ENCODE results near the gene ZNF772.

ZNF772 gene

DNA sequence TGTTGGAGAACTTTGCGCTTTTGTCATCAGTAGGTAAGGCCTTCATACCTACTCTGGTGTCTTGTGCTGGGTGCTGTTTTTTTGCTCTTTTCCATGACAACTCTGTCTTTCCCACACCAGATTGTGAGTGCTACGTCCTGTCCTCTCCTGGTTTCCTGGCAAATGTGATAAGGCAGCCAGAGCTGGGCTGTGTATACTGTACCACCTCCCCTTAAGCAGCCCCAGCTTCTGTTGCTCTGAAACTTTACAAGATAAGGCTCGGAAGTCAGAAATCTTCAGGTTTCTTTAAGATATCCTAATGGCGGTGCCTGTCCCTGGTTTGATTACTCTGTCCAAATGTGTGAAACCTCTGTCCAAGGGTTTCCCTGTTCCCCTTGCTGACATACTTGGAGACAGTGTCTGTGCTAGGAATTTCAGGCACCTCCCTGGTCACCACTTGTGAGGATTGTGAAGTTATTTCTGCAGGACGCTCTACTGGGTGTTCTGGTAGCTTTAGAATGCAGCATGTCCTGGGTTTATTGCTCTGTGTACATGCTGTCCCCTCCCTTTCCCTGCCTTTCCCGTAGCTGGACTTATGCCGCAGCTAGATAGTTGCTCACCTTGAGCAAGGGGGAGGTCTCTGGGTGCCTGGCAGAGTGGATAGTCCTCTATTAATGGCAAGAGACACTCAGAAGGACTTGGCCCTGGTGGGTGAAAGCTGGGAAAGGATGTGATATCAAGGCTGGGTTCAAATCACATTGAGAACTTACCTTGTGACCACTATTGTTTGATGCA is 35.2 kb downstream of the ZNF772 start:
- TF ChIP-seq GATA2 (IDR thresholded peaks at IDR 0.05; ENCODE audit: low read depth, low read length) (no peak), GATA3 (IDR thresholded peaks at IDR 0.05; ENCODE audit: low read depth, low read length) (no peak)

DNA sequence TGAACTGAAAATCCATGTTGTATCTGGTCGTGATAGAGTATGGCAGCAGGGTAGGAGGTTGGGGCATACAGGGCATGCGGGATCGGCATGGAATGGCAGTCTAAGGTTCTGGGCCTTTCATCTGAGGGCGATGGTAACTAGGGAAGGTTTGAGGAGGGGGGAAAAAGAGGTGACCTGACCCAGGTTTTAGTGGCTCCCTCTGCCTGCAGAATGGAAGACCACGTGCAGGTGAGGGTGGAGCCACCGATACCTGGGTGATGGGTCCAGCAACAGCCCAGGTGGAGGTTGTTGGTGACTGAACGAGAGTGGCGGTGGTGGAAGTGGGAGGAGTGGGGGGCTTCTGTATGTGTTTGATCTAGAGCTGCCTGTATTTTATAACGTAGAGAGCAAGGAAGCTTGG is 38.4 kb downstream of the ZNF772 start:
- TF ChIP-seq GATA3 (IDR thresholded peaks at IDR 0.05; ENCODE audit: low read depth, low read length) (no peak), GATA2 (IDR thresholded peaks at IDR 0.05; ENCODE audit: low read depth, low read length) (no peak)

DNA sequence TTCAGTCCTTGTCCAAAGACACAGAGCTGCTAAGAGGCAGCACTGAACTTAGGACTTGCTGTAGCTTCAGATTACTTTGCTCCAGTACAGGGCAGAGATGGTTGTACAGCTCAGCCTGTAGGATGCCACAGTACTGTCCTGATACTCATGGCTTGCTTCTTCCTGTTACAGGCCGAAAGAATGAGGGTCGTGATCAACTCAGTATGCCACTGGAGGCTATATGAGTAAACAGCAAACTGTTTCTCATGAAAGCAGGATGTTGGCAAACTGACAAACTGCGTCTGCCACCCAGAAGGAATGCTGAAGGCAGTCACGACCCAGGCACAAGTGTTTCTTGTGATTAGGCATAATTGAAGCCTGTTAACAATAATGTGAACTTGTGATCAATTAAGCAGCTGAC is 39.4 kb downstream of the ZNF772 start:
- TF ChIP-seq GATA3 (IDR thresholded peaks at IDR 0.05; ENCODE audit: low read depth, low read length) (no peak), GATA2 (IDR thresholded peaks at IDR 0.05; ENCODE audit: low read depth, low read length) (no peak)

DNA sequence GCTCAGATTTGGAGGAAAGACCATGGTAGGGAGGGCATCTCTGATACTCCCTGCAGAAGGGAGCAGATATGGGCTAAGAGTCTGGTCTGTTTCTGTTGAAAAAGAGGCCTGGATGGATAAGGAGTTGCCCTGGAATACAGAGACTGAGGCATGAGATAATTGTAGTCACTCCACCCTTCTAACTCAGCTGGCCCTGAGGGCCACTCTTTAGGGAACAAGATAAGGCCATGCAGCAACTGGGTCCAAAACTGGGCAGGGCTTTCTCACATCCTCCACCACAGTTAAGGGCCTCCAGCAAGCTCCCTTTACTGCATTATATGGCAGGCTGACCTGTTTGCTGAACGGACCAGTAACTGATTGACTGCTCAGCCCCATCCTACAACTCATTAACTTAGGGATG is 40.9 kb downstream of the ZNF772 start:
- TF ChIP-seq GATA2 (IDR thresholded peaks at IDR 0.05; ENCODE audit: low read depth, low read length), result no peak
- TF ChIP-seq GATA3 (IDR thresholded peaks at IDR 0.05; ENCODE audit: low read depth, low read length), result no peak

DNA sequence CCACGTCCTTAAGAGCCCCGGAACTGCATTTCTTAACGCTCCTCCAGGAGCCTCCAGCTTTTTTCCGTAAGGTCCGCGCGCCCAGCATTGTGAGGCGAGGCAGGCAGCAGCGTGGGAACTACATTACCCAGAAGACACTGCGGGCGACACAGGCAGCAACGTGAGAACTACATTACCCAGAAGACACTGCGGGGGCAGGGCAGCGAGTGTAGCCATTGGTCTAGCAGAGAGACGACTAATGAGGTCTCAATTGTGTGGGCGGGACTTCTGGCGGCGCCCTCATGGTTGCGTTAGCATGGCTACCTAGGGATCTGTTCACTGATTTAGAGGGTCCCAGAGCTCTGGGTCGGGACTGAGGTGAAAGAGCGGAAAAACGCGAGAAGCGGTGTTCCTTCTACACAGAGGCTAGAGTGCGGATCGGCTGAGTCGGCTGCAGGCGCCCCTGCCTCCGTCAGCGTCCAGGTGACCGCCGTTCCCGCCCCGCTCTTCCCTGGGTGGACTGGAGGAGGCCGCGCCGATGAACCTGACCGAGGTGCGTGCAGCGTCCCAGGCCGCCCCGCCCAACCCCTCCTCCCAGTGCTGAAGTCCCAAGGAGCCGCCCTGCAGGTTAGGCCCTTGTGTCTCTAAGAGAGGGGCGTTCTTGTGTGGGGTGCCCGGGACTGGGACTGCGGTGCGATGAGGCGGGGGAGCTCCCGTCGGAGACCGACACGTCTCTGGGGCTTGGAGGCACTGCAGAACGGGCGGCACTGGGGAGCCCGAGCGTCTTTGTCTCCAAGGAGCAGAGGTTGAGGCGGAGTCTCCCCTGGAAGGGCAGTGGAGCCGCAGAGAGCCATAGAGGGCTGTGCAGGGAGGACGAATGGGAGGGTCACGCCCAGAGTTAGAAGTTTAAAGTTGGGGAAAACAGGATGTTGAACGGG is 42.0 kb downstream of the ZNF772 start, which contains the start of gene ZNF749:
Gene ZNF749, plus strand, starts transcription at position 264 of the 917 bp plus-strand sequence. Its CDS starts 254 bp downstream, at position 518.
- TF ChIP-seq GATA3 (IDR thresholded peaks at IDR 0.05; ENCODE audit: low read depth, low read length) (no peak), GATA2 (IDR thresholded peaks at IDR 0.05; ENCODE audit: low read depth, low read length) (no peak)

DNA sequence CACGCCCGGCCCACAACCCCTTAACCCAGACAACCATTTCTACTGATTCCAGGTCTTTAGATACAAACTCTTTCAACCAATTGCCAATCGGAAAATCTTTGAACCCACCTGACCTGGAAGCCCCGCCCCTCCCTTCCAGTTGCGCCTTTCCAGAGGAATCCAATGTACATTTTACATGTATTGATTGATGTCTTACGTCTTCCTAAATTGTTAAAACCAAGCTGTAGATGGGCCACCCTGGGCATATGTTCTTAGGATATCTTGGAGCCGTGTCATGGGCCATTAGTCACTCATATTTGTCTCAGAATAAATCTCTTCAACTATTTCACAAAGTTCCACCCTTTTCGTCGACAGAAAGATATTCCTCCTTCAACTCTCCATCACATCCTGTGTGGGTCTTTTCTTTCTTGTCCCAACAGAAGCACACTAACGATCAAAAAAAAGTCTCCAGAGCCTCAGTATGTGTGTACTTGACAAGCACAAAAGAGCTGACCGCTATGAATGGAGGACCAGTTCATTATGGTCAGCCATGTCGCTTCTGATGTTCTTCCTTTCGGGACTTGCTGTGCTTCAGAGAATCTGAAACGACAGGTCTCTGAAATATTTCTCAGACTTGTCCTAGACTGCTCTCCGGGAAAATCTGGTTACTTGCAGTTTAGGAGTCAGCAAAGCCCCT is 42.8 kb downstream of the ZNF772 start:
- no peak for TF ChIP-seq GATA2 (IDR thresholded peaks at IDR 0.05; ENCODE audit: low read depth, low read length)
- no peak for TF ChIP-seq GATA3 (IDR thresholded peaks at IDR 0.05; ENCODE audit: low read depth, low read length)

DNA sequence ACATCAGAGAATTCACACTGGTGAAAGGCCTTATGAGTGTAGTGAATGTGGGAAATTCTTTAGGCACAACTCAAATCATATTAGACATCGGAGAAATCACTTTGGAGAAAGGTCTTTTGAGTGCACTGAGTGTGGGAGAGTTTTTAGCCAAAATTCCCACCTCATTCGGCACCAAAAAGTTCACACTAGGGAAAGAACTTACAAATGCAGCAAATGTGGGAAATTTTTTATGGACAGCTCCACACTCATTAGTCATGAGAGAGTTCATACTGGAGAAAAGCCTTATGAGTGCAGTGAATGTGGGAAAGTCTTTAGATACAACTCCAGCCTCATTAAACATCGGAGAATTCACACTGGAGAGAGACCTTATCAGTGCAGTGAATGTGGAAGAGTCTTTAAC is 56.3 kb downstream of the ZNF772 start:
- TF ChIP-seq GATA3 (IDR thresholded peaks at IDR 0.05; ENCODE audit: low read depth, low read length), result no peak
- TF ChIP-seq GATA2 (IDR thresholded peaks at IDR 0.05; ENCODE audit: low read depth, low read length), result no peak

DNA sequence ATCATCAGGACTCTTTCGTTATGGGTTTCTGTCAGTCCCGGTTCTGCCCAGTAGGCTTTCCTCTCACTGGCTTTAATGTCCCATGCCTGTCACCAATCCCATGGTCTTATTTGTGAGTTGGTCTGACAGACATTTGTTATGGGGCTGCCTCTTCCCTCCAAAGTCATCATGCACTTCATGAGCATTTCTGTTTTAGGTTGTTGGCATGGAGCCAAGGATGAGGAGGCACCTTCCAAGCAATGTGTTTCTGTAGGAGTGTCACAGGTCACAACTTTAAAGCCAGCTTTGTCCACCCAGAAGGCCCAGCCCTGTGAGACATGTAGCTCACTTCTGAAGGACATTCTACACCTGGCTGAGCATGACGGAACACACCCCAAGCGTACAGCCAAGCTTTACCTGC is 57.9 kb downstream of the ZNF772 start:
- TF ChIP-seq GATA2 (IDR thresholded peaks at IDR 0.05; ENCODE audit: low read depth, low read length) (no peak), GATA3 (IDR thresholded peaks at IDR 0.05; ENCODE audit: low read depth, low read length) (no peak)
